NCI-H187 (cell line): Measurements from ENCODE around the gene CHST10.

Experiments used
- DNase-seq, 2 experiments: peaks; one replicate each; lab custom pipeline; 2025; lab: John Stamatoyannopoulos, UW

CHST10 gene

DNA sequence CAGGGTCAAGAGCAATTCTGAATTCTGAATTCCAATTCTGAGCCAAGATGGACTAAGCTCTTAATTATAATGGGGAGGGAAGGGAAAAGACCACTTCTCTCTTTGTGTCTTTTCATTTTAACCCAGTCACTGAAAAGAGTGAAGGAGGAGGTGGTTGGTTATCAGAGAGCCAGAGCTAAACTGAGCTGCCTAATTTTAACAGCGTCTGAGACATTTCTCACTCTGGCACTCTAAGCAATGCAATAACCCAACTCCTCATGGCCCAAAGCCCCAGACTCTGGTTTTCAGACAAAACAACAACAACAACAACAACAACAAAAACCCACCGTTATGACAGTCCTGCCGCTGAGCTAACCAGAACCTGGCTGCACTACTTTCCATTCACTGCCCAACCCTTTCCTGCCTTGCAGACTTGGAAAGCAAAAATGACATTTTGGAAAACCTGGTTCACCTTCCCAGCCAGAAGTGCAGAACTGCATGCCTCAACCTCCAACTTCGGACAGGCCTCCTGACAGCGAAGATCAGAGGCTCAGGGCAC lies 1.0 kb downstream of the CHST10 start:
- no peak for DNase-seq

DNA sequence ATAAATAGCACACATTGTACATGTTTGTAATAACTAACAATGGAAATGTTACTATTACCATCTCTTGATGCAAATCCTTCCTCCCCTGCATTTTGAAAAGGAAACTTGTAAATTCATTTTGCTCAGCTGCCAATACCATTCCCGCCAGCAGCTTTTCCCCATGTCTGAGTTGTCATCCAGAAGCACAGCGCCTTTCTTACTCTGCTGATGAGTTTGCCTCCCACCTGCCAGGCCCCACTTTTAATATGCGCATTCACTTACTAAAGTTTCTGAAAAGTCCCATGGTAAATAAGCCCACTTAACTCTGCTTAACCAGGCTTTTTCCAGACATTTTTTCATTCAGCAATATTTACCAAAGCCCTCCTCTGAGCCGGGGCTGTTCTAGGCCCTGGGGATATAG lies 3.9 kb downstream of the CHST10 start:
- DNase-seq, result no peak

DNA sequence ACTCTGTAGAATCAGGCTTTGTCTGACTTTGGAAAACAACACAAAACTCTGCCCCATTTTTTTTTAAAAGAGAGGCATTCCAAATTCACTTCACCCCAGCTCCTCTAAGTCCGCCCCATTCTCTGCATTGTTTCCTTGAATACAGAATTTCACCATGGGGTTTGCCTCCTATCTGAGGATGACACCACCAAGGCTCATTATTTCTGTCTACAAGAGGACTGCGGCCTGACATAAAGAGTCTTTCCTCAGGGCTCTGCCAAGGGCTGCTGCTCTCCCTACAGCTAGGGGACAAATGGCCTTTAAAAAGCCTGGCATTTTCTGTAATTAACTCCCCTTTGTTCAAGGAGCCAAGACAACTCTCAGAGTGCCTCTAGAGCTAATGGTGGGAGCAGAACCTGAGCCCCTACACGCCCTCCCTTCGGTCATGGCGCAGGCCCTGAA lies 4.6 kb downstream of the CHST10 start:
- no peak for DNase-seq

DNA sequence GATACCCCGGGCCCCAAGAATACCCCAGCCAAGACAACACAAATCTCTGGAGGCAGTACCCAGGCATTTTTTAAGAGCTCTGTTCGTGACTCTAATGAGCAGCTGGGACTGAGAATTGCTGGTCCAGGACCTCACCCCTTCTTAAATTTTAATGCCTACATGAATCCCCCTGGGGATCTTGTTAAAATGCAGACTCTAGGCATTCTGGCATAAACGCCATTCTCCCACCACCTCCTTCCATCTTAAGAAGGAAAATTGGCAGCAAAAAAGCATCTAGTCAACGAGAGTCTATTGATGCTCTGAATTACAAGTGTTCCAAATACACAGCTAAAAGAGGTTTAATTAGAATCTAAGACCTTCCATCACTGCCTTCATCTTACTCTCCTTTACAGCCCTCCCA lies 5.0 kb downstream of the CHST10 start:
- DNase-seq, result no peak

DNA sequence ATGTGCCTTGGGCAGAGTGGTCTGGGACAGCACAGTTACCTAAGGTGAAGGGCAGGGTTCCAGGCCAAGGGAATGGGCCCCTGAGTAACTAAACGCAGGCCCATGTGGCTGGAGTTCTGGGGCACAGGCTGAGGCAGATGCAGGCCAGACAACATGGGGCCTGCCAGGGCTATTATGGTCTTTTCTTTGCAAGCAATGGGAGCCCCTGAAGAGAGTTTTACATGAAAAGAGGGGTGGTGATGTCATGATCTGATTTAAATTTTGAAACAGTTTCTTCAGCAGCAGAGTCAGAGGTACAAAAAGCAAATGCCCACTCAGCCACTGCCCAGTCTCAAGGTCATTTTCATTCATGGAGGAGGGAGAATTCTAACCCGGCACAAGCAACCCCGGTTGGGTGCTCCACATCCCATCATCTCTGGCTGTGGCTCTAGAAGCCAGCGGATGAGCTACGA lies 5.6 kb downstream of the CHST10 start:
- no peak for DNase-seq

DNA sequence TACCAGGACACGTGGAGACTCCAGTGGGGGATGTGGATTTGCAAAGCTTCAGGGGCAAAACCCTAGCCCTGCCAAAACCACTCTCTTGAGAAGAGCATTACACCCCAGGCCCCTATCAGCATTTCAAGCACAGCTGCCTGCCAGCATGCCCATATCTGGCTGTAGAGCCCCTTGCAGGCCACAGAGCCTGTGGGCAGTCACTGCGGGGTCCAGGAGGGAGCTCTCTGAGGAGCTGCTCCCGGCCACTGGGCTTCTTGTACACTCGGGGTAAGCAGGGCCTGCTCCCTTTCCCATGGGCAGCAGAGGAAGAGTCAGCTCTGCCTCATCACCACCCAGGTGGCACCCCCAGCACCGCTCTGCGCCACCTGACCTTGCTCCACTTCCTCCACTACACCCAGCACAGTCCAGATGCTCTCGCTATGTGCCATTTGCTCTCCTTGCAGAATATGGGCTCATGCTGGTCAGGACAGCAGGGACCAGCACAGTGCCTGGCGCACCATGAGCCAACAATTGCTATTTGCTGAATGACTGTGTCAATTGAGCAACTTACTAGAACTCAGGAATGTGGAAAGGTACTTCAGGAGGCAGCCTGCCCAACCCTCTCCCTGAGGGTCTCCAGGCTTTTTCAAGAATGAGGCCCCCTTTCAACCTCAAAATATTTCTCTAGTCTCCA lies 7.4 kb downstream of the CHST10 start:
- no peak for DNase-seq

DNA sequence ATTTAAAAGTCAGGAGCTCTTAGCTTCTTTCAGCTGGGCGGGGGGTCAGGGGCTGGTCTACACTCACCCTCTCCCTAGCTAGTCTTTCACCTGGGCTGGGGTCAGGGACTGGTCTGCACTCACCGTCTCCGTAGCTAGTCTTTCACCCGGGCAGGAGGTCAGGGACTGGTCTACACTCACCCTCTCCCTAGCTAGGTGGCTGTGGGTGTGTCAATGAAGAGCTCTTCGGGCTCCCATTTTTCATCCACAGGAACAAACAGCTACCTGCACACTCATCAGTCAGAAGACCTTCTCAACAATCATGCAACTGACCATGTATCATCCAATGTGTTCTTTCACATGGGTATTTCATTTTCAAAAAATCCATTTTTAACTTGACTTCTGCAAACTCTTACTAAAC lies 8.0 kb downstream of the CHST10 start:
- DNase-seq, result no peak

DNA sequence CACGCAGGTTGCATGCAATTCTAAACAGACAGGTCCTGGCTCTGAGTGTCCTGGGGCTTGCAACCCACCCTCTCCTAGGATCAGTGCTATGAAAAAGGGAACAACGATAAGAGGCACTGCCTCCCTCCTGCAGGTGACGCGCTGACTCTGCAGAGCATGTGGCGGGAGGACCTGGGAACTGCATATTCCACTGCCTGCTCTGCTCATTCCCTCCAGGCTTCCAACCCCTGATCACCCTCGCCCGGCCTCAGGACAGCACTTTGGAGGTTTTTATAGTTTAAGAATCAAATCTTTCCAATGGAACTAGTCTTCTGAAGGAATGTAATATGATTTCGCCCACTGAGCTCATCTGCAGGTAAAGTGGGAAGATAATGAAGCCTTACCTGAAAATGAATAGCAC lies 8.5 kb downstream of the CHST10 start:
- DNase-seq, result no peak

DNA sequence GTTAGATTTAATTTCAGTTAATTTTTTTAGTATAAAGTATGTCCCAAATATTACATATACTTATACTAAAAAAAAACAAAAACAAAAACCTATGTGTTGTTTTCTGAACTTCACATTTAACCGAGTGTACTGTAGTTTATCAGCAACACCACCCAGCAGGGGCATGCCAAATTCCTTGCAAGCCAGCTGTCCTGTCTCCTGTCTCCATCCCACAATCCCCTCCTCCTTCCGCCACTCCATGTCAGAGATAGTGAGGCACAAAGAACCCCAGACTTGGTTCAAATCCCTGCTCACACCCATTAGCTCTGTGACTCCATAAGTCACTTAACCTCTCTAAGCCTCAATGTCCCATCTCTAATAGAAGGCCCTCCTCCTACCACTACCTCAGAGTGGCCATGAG lies 9.4 kb downstream of the CHST10 start:
- DNase-seq, result no peak

DNA sequence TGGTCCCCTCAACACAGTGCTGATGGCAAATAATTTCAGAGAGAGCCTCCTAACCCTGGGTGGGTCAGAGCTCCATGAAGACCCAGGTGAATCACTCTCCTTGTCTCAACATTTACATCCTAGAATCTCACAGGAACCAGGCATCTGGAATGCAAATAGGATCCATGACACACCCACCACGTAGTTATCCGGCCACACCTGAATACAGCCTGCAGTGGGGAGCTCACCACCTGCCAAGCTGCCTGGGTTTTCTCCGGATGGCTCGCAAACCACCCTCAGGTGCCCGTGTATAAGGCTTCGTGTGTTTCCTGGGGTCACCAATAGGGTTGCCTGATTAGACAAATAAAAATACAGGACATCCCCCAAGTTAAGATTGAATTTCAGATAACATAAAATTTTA lies 9.9 kb downstream of the CHST10 start:
- DNase-seq, result no peak

DNA sequence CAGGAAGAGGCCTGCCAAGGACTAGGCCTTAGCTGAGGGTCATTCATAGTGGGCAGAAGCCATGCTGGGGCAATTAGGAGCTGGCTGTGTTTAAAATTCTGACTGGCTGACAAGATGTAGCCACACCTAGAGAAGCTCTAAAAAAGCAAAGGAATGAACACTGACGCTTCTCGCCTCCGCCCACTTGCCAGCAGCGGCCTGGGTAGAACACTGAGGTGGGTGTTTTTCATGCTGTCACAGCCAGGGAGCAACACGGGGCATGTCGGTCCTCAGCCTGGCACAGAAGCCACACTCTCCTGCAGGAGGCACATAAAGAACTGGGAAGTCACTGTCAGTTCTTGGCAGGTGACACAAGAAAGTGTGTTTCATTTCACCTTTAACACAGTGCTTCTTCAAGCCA lies 10.4 kb downstream of the CHST10 start:
- no peak for DNase-seq

DNA sequence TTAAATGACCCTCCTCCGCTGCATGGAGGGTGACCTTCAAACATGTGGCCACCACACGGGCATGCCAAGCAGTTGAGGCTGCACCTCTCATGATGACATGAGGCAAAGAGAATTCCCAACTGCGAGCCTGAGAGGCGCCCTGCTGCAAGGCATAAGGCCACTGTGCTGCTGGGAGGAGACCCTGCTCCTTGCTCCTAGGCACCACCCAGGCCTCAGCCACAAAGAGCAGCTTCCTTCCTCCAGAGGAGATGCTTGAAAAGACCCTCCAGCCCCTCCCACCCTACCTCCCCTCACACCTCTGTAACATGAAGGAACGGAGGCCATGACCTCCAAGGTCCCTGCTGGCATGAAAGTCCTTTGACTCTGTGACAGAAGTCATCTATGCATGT lies 11.4 kb downstream of the CHST10 start:
- no peak for DNase-seq

DNA sequence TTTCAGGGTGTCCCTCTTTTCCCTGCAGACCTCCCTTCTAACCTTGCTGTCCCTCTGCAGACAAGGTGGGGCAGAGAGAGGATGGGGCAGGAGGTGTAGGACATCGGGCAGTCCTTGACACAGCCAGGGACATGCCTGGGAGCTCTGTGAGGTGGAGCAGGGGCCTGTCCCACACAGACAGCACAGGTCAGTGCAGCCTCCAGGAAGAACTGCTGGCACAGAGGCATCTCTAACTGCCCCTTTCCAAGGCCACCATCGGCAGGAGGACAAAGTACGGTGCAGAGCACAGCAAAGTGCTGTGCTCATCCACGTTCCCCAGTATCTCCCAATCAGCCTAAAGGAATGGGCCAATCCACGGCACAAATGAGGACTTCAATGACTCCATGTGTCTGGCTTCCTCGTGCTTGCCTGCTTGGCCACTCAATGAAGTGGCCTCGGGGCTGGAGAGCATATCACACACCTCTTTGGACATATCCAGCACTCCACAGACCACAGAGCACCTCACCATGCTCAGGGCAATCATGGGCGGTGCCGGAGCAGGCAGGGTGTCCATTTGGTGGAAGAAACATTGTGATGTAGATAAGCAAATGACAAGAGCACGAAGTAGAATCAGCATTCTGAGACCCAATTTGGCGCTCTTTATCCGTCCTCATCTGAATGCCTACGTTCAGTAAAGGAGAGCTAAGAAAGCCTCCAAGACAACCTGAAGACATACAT lies 11.9 kb downstream of the CHST10 start:
- no peak for DNase-seq

DNA sequence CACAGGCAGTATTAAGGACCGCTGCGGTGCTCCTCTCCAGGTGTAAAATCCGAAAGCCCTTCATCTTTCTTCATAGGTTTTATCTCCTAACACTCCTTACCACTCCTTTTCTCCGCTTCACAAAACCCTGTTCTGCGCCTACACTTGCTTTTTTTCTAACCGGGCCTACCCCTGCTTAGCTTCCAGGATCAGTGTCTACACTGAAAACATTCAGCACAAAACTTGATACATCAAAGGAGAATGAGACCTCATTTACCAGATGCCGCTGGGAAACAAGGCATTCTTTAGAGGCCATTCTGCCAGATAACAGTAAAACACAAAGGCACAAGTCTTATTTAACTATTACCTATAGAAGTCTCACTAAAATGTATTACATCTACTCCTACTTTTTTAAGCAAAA lies 13.1 kb downstream of the CHST10 start:
- no peak for DNase-seq

DNA sequence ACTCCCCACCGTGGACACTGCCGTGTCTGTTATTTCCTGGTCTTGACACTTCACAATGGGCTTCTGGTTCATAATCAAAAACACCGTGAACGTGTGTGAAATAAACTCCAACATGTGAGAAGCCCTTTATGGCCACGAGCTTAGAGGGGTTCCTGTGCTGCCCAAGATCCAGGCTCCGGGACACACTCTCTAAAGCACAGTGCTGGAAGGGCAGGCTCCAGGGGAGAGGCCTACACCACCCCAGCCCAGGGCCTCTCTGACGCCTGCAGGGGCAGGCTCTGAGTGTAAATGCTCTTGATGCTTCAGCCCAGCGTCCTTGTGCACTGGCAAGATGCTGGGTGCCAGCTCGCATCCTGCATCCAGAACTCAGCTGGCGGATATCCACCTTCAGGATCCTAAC lies 13.7 kb downstream of the CHST10 start:
- no peak for DNase-seq

DNA sequence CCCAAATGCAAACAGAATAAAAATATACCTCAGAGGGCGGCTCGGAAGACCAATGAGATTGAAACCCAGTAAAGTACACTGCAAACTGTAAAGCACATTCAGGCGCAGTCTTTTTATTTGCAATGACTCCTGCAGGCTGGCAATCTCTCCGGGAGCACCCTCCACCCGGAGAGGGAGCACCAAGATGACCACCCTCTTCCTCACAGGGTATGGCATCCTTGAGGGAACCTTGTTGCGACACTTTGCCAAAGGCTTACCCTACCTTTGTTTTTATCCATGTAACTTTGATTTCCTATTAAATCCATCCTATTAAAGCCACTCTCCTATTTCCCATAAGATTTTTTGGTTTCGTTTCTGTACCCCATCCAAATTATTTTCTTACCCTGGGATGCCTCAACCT lies 16.2 kb downstream of the CHST10 start:
- no peak for DNase-seq

DNA sequence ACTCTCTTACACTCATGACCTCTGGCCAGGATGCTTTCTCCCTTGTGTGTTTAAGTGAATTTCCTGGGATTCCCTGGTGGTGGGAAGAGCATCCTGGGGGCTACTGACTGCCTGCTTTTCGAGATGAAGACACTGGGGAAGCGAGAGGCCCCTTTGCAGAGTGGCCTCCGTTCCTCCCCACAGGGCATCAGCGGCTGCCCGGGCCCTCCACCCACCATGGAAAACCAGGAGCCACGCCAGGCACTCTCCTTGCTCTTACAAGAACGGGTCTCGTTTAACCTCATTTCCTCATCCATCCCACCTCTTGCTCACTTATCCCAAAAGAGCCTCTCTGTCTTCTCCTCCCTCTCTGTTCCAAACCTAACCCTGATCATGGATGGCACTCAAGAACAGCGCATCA lies 17.8 kb downstream of the CHST10 start:
- DNase-seq, result no peak

DNA sequence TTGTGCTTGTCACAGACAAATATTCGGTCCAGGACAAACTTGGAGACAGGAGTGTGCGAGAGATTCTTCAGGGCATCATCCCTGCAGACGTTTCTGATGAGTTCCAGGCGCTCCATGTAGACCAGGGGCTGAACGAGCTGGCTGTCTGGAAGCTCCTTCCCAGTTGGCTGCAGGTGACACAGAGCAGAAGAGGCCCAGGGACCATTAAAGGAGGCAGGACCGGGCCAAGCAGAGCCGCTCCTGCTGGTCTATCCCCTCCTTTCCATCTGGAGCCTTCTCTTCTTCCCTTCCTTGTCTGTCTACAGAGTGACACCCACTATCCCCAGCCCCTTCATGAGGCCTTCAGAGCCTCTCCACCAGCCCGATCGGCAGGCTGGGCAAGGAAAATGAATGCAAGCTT lies 19.5 kb downstream of the CHST10 start:
- no peak for DNase-seq

DNA sequence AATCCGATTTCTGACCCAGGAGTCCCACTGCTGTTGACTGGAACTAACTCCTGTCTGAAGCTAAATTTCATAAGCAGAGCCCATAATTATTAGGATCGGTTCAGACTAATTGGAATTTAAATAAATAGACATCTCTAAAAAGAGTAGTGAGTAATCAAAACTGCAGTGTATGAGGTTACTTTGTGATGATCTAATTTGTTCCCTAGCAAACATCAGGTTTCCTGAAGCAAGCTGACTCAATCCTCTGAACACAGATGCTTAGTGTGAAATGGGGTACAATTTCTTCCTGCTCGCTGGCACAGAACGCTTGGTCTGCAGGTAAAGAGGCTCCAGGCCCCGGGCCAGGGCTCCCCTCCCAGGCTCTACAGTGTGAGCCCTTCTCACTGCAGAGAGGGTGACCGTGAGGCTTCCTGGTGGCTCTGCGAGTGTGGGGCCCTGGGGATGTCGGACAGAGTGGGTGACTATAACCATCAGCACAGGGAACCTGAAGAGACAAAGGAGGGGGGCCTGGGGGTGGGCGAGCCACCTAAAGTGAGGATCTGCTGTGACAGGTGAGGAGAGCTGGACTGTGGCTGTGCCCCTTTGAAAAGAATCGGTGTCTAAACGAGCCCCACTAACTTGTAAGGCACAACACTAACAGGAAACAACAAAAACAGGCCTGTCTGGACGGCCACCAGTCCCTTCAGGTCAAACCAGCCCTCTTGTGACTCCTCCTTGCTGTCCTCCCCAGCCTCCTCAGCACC lies 20.2 kb downstream of the CHST10 start:
- no peak for DNase-seq

DNA sequence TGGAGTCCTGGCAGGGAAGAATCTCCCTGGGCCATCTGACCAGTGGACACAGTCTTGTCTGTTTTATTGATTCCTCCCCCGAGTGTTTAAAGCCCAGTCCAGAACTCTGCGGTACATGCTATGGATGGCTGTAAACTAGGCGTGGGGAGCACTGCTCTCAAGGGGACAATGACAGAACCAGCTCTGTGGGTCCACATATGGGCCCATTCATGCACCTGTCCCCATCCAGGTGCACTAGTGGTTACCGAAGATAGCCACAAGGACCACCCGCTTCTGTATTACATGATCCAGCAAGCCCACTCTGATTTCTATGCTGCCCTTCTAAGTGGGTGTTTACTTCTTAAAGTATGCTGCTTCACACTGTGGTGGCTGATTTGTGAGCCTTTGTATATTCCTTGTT lies 21.0 kb downstream of the CHST10 start:
- DNase-seq, result no peak

DNA sequence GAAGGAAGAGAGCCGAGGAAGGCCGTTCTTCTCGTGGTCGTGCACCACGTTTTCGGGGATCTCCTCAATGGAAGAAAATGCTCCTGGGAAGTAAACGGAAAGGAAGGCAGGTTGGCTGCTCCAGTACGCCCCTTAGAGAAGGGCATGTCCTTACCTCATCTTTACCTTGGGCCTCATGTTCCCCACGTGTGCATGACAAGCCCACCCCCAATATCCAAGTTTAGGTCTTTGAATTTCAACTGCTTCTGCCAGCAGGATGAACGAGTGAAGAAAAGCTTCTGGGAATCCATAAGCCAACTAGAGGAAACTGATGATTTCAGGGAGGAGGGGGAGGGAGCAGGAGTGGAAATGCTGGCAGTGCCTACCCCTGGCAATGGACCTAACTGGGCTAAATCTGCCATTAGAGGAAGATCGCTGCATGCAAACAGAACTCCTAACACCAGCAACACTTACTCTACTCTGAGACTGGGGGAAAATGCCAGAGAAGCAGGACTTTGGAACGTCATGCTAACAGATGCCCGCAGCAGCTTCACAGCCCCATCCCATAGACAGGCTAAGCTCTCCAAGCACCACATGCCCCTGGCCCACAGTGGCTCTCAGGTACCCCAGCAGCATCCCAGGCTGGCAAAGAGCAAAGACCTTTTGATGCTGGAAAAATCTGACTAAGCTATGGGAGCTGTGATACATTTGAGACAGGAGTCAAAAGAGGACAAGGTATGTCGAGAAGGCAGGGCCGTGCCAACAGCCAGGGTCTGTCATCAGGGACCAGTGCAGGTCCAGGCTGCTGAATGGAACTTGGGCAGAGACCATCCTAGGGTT lies 21.7 kb downstream of the CHST10 start:
- DNase-seq, result no peak

DNA sequence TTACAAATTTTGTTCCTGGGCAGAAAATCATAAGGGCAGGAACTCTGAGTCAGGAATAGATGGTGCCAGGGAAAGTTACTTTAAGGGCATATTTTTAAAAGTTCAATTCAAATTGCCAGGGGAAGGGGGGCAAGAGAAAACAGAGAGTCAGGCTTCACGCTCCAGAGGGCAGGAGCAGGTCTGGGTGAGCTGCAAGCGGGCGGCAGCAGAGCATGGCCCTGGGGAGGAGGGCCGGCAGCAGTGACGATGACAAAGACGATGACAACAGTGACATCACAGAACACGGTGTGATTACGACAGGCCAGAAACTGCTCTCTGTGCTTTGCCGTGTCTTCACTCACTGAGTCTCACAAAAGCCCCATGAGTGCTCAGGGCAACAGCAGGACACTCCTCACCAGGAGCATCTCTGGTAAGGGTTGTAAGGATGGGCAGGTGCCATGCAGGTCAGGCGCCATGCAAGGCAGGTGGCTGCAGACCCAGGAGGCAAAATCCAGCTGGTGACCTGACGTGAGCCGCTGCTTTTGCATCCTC lies 23.3 kb downstream of the CHST10 start:
- no peak for DNase-seq
